GM08714 (cell line): ENCODE data around the gene LACTBL1.
"Not testable (repeated sequence)": the region's sequence is repeated elsewhere in the genome, so short reads cannot be mapped to it uniquely, and the experiment has no call there.

ENCODE experiments used
- H3K4me3 ChIP-seq: fragments of 200-500 bp; sonication (Bioruptor generic); 2 replicates; pipeline ENCODE4 v1.5.1; 2014; ENCODE audit warnings: mild to moderate bottlenecking, low read length, inconsistent platforms
- ZNF274 ChIP-seq: IDR thresholded peaks from 2 replicates; pipeline ENCODE4 v1.6.1; 2012; ENCODE audit warnings: mild to moderate bottlenecking, low read depth, low read length

The LACTBL1 gene

DNA sequence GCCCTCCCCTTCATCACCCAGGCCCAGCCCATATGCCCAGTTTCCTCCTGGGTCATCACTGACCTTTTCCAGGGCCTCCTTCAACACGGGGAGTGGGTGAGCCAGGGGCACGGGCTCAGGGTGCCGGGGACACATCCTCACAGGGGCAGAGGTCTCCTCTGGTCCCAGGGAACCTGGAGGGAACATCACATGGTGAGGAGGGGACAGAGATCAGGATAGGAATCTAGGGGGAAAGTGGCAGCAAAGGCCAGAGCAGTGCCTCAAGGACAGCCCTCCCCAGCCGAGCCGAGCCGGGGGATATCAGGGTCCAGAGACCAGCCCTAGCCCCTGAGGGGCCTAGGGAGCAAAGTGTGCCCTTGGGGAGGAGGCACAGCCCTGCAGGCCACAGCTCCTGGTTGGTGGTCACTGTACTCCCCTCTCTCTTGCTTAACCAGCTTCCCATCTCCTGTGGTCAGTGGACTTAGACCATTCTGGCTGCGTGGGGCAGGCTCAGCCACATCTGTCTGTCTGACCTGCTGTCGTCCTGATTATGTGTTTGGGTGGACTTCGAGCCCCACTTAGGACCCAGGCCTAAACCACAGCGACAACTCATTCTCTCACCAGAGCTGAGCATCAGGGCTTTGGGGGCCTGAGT lies 9.5 kb downstream of the LACTBL1 start:
- TF ChIP-seq ZNF274, result no peak
- no peak overlapping the region for H3K4me3 ChIP-seq

- no peak for TF ChIP-seq ZNF274
- no peak overlapping the region for H3K4me3 ChIP-seq
These were observed 10.1 kb downstream of the LACTBL1 start for GRCh38 chr1:22962558-22962957.

DNA sequence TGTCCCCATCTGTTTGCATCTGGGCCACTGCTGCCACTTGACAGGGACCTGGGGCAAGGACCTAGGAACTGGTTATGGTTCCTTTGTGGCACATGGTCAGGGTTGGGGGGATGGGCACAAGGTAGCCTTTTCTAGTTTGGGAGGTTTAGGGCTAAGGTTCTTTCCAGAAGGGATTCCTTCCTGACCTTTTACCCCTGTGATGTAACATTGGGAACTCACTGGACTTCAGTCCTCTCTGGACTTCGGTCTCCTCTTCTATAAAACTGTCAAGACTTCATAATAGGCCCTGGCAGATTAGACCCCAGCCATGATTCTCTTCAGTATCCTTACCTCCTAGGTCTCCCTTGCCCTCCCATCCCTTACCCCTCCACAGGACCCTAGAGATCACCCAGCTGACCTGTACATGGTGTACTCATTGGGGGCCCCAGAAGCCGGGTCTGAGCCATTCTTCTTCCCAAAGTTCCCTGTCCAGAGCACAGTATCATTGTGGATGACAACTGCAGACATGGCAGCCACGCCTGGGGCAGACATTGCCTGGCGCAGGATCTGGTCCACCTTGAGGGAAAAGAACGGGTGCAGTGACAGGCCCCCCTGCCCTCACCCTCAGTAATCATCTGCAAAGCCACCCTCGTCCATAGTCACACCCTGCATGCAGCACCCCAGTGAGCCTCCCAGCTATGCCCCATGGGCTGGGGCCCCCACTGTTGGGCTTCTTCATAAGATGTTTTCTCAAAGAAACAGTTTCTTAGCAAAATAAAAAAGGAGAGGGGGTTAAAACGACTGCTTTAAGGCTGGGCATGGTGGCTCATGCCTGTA lies 12.9 kb downstream of the LACTBL1 start:
- H3K4me3 ChIP-seq, result no peak overlapping the region
- TF ChIP-seq ZNF274, result no peak

DNA sequence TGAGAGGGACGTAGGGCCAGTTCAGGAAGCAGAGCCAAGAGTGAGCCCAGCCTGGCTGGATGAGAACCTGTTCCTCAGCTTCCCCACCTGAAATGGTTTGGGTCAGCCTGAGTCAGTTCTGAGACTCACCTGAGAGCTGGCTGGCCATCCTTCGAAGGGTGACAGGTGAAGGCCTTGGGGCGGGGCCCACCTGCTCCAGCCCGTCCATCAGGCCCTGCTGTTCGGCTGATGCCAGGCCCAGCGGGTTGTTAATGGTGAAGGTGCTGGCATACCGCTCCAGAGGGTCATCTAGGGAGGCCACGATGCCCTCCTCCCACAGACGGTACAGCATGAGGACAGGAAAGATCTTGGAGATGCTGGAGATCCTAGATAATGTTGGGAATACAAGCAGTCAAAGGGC lies 14.1 kb downstream of the LACTBL1 start:
- no peak for TF ChIP-seq ZNF274
- H3K4me3 ChIP-seq, result no peak overlapping the region

GRCh38 chr1:22957066-22957465 lies 15.6 kb downstream of the LACTBL1 start:
- H3K4me3 ChIP-seq, result no peak overlapping the region
- TF ChIP-seq ZNF274, result no peak

- no peak for TF ChIP-seq ZNF274
- no peak overlapping the region for H3K4me3 ChIP-seq
These were observed 17.5 kb downstream of the LACTBL1 start for GRCh38 chr1:22955146-22955545.

DNA sequence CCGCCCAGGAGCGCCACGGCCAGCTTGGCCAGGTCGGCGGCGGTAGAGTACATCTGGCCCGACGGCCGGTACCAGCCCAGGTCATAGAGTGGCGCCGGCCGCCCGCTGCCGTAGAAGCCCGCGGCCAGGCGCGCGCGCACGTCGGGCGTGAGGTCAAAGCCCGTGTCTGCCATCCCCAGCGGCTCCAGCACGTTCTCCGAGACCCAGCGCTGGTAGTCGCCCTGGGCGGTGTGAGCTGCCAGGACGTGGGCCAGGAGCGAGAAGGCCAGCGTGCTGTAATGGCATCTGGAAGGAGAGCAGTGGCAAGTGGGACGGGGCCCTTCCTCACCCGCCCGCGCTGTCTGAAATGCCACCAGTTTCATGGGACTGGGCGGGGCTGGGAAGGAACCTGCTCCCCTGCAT lies 18.9 kb downstream of the LACTBL1 start:
- H3K4me3 ChIP-seq, result no peak overlapping the region
- no peak for TF ChIP-seq ZNF274

DNA sequence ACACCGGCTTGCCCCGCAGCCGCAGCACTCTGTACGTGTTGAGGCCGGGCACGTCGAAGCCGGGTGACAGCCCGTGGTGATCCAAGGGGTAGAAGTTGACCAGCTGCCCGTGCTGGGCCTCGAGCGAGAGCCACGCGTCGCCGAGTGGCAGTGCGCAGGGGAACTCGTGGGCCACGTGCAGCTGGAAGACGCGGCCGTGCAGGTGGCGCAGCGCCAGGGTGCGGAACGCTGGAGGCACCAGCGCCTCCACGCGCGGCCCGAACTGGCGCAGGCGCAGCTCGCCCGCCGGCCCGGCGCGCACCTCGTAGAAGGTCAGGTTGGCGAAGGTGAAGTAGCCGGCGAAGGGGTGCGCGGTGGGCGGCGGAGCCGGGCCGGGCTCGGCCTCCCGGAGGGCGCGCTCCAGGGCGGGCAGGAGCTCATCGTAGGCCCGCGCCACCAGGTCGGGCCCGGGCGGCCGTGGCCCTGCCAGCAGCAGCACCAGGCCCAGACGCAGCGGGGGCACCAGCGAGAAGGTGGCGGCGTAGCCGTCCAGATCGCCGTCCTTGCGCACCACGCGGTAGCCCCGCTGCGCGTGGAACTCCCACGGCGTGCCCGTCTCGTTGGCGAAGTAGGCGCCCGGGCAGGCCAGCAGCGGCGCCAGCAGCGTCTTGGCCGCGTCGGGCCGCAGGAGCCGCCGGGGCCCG lies 19.5 kb downstream of the LACTBL1 start:
- no peak for TF ChIP-seq ZNF274
- no peak overlapping the region for H3K4me3 ChIP-seq

DNA sequence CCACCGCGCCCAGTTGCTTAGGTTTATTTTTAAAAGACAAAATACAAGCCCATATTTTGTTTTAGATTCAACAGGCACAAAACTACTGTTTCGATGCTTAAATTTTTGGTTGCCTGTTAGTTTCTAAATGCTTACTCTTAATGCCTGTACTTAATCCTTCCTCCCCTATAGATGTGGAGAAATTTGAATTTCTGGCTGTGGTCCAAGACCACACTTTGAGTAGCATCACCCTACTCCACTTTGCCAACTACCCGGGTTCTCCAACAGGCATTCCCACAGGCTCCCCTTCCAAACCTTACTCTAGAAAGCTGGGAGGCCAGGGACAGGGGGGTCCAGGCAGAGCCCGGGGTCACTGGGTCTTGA lies 20.0 kb downstream of the LACTBL1 start:
- TF ChIP-seq ZNF274, result no peak
- H3K4me3 ChIP-seq, result no peak overlapping the region

DNA sequence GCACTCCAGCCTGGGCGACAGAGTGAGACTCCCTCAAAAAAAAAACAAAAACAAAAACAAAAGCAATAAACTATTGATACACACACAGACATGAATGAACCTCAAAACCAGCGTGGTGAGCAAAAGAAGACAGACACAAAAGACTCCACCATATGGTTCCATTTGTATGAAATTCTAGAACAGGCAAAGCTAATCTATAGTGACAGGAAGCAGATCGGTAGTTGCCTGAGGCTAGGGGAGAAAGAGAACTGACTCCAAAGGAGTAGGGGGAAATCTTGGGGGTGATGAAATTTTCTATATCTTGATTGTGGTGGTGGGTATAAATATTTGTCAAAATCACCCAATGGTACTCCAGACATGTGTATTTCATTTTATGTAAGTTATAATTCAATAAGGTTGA lies 20.9 kb downstream of the LACTBL1 start:
- no peak for TF ChIP-seq ZNF274
- H3K4me3 ChIP-seq, result no peak overlapping the region

DNA sequence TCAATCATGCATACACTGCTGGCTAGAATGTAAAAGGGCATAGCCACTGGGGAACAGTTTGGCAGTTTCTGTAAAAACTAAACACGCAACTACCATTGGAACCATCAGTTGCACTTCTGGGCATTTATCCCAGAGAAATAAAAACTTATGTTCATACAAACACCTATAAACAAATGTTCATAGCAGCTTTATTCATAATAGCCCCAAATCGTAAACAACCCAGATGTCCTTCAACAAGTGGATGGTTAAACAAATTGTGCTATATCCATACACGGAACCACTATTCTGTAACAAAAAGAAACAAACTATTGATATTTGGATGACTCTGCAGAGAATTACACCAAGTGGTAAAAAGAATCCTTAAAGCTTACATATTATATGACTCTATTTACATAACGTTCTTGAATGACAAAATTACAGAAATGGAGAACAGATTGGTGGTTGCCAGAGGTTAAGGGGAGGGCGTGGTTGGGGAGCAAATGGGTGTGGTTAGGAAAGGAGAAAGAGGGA lies 22.8 kb downstream of the LACTBL1 start:
- no peak overlapping the region for H3K4me3 ChIP-seq
- TF ChIP-seq ZNF274, result no peak

DNA sequence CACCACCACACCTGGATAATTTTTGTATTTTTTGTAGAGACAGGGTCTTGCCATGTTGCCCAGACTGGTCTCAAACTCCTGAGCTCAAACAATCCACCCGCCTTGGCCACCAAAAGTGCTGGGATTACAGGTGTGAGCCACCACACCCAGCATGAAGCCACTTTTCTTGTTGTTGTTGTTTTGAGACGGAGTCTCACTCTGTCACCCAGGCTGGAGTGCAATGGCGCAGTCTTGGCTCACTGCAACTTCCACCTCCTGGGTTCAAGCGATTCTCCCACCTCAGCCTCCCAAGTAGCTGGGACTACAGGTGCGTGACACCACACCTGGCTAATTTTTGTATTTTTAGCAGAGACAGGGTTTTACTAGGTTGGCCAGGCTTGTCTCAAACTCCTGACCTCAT lies 27.5 kb downstream of the LACTBL1 start:
- not testable (repeated sequence) for H3K4me3 ChIP-seq

- no peak overlapping the region for H3K4me3 ChIP-seq
- no peak for TF ChIP-seq ZNF274
These were observed 28.2 kb downstream of the LACTBL1 start for GRCh38 chr1:22944346-22945055.

GRCh38 chr1:22941257-22941656 lies 31.4 kb downstream of the LACTBL1 start:
- TF ChIP-seq ZNF274, result no peak

More at GRCh38 chr1:22941257-22941656, 31.4 kb downstream of the LACTBL1 start:
- no peak overlapping the region for H3K4me3 ChIP-seq
